T-helper 1 cell treated with Interleukin-12 subunit alpha and Interleukin-12 subunit beta and Interleukin-4 antibody, amounts not matched to agents 30 μg/mL and 1 μg/mL, for 36 hours (primary cell): ENCODE results near the gene DTWD1.
"Not testable (repeated sequence)": the region's sequence is repeated elsewhere in the genome, so short reads cannot be mapped to it uniquely, and the experiment has no call there.

Experiments used
- H3K27ac Mint-ChIP-seq: one replicate; pipeline ENCODE4 v1.8.0; 2021; ENCODE audit warnings: mild to moderate bottlenecking, mixed read lengths
- H3K27me3 Mint-ChIP-seq: one replicate; pipeline ENCODE4 v1.8.0; 2021; ENCODE audit warnings: low read depth, mixed read lengths
- H3K36me3 Mint-ChIP-seq: one replicate; pipeline ENCODE4 v1.8.0; 2021; ENCODE audit warnings: low read depth, mixed read lengths
- H3K4me1 Mint-ChIP-seq: one replicate; pipeline ENCODE4 v1.8.0; 2021; ENCODE audit warnings: low read depth, mixed read lengths
- H3K4me3 Mint-ChIP-seq: one replicate; pipeline ENCODE4 v1.8.0; 2021; ENCODE audit warnings: mild to moderate bottlenecking, moderate library complexity, mixed read lengths
- H3K9me3 Mint-ChIP-seq: one replicate; pipeline ENCODE4 v1.8.0; 2021; ENCODE audit warnings: mixed read lengths

DTWD1 gene

GRCh38 chr15:49624056-49624455 lies 3.2 kb downstream of the DTWD1 start:
- Mint-ChIP-seq H3K4me3 (peak overlapping the region; percentile 10), H3K36me3 (peaks cover 23% of the 10 kb centered on the region), H3K4me1 (peaks cover 34% of the 10 kb centered on the region), H3K27ac (peak overlapping the region; percentile 67), H3K27me3 (no peaks in the 10 kb centered on the region), H3K9me3 (peaks cover 7% of the 10 kb centered on the region)

GRCh38 chr15:49625460-49626036 lies 4.7 kb downstream of the DTWD1 start:
- Mint-ChIP-seq H3K4me1 (peaks cover 30% of the 10 kb centered on the region), H3K27me3 (no peaks in the 10 kb centered on the region), H3K9me3 (peaks cover 7% of the 10 kb centered on the region), H3K27ac (no peak overlapping the region), H3K36me3 (peaks cover 32% of the 10 kb centered on the region), H3K4me3 (no peak overlapping the region)

GRCh38 chr15:49627407-49627877 lies 6.6 kb downstream of the DTWD1 start:
- Mint-ChIP-seq H3K27me3 (no peaks in the 10 kb centered on the region), H3K36me3 (peaks cover 33% of the 10 kb centered on the region), H3K9me3 (peaks cover 7% of the 10 kb centered on the region), H3K27ac (no peak overlapping the region), H3K4me1 (peaks cover 20% of the 10 kb centered on the region), H3K4me3 (no peak overlapping the region)

DNA sequence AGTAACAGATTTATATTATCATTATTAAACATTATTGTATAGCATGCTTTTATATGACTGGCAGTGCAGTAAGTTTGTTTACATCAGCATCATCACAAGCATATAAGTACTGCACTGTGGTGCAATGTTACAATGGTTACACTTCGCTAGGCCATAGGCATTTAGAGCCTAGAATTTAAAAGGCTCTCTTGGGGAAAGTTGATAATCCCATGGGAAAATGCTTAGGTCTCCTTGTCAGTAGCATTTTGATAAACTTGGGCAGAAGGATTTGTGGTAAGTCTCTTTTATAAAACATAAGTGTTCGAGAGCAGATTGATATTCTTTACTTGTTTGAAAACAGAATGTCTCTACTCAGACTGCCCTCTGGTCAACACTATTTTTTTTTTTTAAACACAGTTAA lies 7.5 kb downstream of the DTWD1 start:
- Mint-ChIP-seq H3K4me1 (peaks cover 12% of the 10 kb centered on the region), H3K9me3 (peaks cover 7% of the 10 kb centered on the region), H3K27me3 (no peaks in the 10 kb centered on the region), H3K27ac (no peak overlapping the region), H3K36me3 (peaks cover 34% of the 10 kb centered on the region), H3K4me3 (no peak overlapping the region)

GRCh38 chr15:49637857-49638256 lies 17.0 kb downstream of the DTWD1 start:
- no peak overlapping the region for H3K27ac Mint-ChIP-seq
- no peaks in the 10 kb centered on the region for H3K9me3 Mint-ChIP-seq
- H3K36me3 Mint-ChIP-seq = peaks cover 15% of the 10 kb centered on the region
- no peaks in the 10 kb centered on the region for H3K27me3 Mint-ChIP-seq
- no peaks in the 10 kb centered on the region for H3K4me1 Mint-ChIP-seq
- no peak overlapping the region for H3K4me3 Mint-ChIP-seq

DNA sequence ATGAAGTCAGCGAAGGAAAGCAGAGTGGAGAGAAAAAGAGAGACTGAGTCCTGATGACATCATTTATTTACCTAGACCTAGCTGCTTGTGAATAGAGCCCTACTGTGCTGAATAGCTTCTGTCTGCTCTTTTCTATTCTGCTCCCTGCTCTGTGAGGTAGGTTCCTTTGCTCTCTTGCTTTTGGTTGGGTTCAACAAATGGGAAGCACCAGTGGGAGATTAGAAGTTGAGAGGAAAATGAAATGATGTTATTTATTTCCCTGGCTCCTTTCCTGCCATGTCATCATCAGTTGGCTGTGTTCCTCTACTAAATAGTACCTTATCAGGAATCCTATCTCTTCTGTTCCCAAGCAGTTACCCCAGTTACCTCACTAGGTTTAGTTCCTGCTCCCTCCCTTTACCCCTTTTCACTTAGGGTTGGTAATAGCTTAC lies 23.5 kb downstream of the DTWD1 start:
- Mint-ChIP-seq H3K27me3 (no peaks in the 10 kb centered on the region), H3K4me3 (no peak overlapping the region), H3K4me1 (no peaks in the 10 kb centered on the region), H3K9me3 (no peaks in the 10 kb centered on the region), H3K27ac (no peak overlapping the region), H3K36me3 (peaks cover 12% of the 10 kb centered on the region)

DNA sequence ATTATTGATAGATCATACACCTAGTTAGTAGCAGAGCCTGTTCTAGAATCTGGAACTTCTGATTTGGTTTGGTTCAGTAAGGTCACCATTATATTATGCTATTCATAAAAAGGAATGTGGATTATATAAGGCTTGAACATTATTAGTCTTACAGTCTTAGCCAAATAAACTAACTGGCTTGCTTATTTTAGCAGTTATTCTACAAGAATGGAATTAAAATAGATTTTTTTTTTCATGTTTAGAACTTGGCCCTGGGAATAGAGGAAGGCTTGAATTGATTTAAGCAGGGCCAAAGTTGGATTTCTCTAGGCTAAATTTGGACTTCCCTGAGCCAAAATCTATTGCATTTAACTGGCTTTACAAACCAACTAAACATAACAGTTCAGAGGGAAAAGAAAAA lies 24.4 kb downstream of the DTWD1 start:
- no peaks in the 10 kb centered on the region for H3K27me3 Mint-ChIP-seq
- no peak overlapping the region for H3K27ac Mint-ChIP-seq
- H3K36me3 Mint-ChIP-seq = peaks cover 12% of the 10 kb centered on the region

DNA sequence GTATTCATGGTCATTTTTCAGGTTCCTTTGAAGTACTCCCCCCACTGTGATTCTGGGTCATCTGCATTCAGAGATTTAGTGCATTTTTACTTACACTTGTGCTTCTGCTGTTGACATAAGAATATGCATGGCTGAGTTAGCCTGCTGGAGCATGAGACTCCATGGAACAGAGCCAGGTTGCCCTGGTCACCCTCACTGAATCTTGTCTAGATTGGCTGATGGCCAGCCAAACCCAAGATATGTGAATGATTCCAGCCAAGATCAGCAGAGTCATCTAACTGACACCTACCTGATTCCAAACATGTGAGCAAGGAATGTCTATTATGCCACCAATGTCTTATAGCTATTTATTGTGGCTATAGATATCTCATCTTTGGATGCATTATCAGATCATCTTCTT lies 25.1 kb downstream of the DTWD1 start:
- Mint-ChIP-seq H3K27me3 (no peaks in the 10 kb centered on the region), H3K27ac (no peak overlapping the region), H3K9me3 (no peaks in the 10 kb centered on the region), H3K4me3 (no peak overlapping the region), H3K4me1 (no peaks in the 10 kb centered on the region), H3K36me3 (peaks cover 12% of the 10 kb centered on the region)

More for the DNA sequence above, 24.4 kb downstream of the DTWD1 start:
- Mint-ChIP-seq H3K9me3 (no peaks in the 10 kb centered on the region), H3K4me3 (no peak overlapping the region), H3K4me1 (no peaks in the 10 kb centered on the region)

GRCh38 chr15:49646891-49647290 lies 26.0 kb downstream of the DTWD1 start:
- Mint-ChIP-seq H3K4me1 (no peaks in the 10 kb centered on the region), H3K27me3 (no peaks in the 10 kb centered on the region), H3K9me3 (peaks cover 5% of the 10 kb centered on the region), H3K36me3 (peaks cover 8% of the 10 kb centered on the region), H3K27ac (no peak overlapping the region), H3K4me3 (no peak overlapping the region)

DNA sequence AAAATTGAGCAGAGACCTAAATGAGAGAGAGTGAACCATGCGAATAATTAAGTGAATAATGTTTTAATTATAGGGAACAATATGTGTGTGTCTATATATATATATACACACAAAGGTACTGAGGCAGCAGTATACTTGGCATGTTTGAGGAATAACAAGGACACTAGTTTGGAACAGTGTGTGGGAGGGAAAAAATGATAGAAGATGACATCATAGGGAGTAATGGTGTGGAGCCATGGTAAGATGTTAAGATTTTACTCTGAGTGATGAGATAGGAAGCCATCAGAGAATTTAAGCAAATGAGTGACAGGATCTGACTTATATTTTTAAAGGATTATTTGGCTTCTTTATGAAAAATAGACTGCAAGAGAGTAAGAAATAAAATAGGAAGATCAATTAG lies 29.1 kb downstream of the DTWD1 start:
- H3K4me3 Mint-ChIP-seq = no peak overlapping the region
- H3K36me3 Mint-ChIP-seq = peaks cover 4% of the 10 kb centered on the region
- peaks cover 32% of the 10 kb centered on the region for H3K9me3 Mint-ChIP-seq
- H3K27me3 Mint-ChIP-seq = no peaks in the 10 kb centered on the region
- no peaks in the 10 kb centered on the region for H3K4me1 Mint-ChIP-seq
- no peak overlapping the region for H3K27ac Mint-ChIP-seq

GRCh38 chr15:49650676-49651075 lies 29.8 kb downstream of the DTWD1 start:
- H3K4me3 Mint-ChIP-seq = no peak overlapping the region
- H3K27ac Mint-ChIP-seq = no peak overlapping the region
- peaks cover 32% of the 10 kb centered on the region for H3K9me3 Mint-ChIP-seq

DNA sequence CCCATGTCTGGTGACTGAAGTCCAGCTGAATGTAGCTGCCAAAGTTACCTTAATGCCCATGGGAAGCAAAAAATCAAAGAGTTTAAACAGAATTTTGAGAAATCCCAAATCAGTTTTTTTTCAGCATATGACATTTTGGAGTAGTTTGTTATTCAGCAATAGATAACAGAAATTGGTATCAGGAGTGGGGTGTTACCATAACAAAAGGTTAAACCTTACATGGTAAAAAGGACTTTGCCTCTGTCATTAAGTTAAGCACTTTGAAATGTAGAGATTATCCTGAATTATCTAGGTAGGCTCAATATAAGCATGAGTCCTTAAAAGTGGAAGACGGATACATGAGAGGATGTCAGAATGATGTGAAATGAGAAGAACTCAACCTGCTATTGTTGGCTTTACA lies 32.1 kb downstream of the DTWD1 start:
- peaks cover 33% of the 10 kb centered on the region for H3K9me3 Mint-ChIP-seq
- H3K27ac Mint-ChIP-seq = no peak overlapping the region
- H3K27me3 Mint-ChIP-seq = peaks cover 3% of the 10 kb centered on the region
- no peaks in the 10 kb centered on the region for H3K4me1 Mint-ChIP-seq
- H3K36me3 Mint-ChIP-seq = no peaks in the 10 kb centered on the region
- H3K4me3 Mint-ChIP-seq = no peak overlapping the region

More at GRCh38 chr15:49650676-49651075, 29.8 kb downstream of the DTWD1 start:
- H3K4me1 Mint-ChIP-seq = no peaks in the 10 kb centered on the region
- H3K36me3 Mint-ChIP-seq = peaks cover 4% of the 10 kb centered on the region
- no peaks in the 10 kb centered on the region for H3K27me3 Mint-ChIP-seq

GRCh38 chr15:49656734-49657133 lies 35.9 kb downstream of the DTWD1 start:
- Mint-ChIP-seq H3K9me3 (peaks cover 35% of the 10 kb centered on the region), H3K27me3 (peaks cover 26% of the 10 kb centered on the region)

GRCh38 chr15:49664716-49665115 lies 43.9 kb downstream of the DTWD1 start:
- H3K9me3 Mint-ChIP-seq = no peaks in the 10 kb centered on the region
- no peak overlapping the region for H3K27ac Mint-ChIP-seq
- no peaks in the 10 kb centered on the region for H3K4me1 Mint-ChIP-seq
- H3K27me3 Mint-ChIP-seq = peaks cover 21% of the 10 kb centered on the region
- no peaks in the 10 kb centered on the region for H3K36me3 Mint-ChIP-seq
- H3K4me3 Mint-ChIP-seq = no peak overlapping the region

More at GRCh38 chr15:49656734-49657133, 35.9 kb downstream of the DTWD1 start:
- Mint-ChIP-seq H3K36me3 (no peaks in the 10 kb centered on the region), H3K27ac (no peak overlapping the region), H3K4me1 (no peaks in the 10 kb centered on the region), H3K4me3 (no peak overlapping the region)

DNA sequence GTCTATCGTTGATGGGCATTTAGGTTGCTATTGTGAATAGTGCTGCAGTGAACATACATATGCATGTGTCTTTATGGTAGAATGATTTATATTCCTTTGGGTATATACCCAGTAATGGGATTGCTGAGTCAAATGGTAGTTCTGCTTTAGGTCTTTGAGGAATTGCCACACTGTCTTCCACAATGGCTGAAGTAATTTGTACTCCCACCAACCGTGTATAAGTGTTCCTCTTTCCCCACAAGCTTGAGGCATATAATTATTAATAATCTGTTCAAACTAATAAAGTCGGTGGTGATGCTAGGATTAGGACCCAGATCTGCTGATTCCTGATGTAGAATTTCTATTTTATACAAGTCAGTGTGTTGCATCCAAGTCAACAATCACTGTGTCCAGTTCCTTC lies 45.6 kb downstream of the DTWD1 start:
- H3K9me3 Mint-ChIP-seq, H3K4me1 Mint-ChIP-seq, H3K36me3 Mint-ChIP-seq, H3K27ac Mint-ChIP-seq, H3K4me3 Mint-ChIP-seq: not testable (repeated sequence)
- peaks cover 12% of the 10 kb centered on the region for H3K27me3 Mint-ChIP-seq

DNA sequence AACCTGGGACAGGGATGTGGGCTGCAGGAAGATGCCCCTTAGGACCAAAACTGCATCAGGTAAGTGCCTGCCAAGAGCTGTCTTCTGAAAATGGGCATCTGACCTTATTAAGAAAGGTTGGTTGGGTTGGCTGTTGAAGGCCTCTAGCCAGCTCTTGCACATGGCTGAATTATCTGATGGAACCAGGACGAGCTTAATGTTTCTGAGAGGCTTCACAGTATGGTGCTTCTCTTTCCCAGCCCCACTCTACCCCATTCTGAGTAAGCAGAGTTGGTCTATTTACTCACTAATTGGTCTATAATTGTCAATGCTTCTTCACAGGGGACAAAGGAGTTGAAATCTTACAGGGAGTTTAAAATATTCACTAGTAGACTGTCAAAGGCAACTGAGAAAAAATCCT lies 48.4 kb downstream of the DTWD1 start:
- no peak overlapping the region for H3K27ac Mint-ChIP-seq
- H3K27me3 Mint-ChIP-seq = peaks cover 10% of the 10 kb centered on the region
- H3K4me3 Mint-ChIP-seq = no peak overlapping the region
- H3K9me3 Mint-ChIP-seq = no peaks in the 10 kb centered on the region
- H3K36me3 Mint-ChIP-seq = no peaks in the 10 kb centered on the region
- H3K4me1 Mint-ChIP-seq = no peaks in the 10 kb centered on the region
